Transverse colon (tissue), 4 donors: ENCODE data around the gene REST. TPM values are rescaled to one million over a fixed set of nuclear protein-coding genes. Genes with fewer than 3 reads are reported as not detected.
A peak's percentile ranks its signal among the peaks of the same experiment; 100 is the strongest.

Experiments used
- DNase-seq: peaks from one replicate; pipeline ENCODE4 v3.0.0-alpha.2; 2019
- H3K27ac ChIP-seq, 4 donors: fragments of 200-600 bp; sonication (generic); 2 replicates each; pipeline ENCODE4 v1.5.1; 2016 to 2018; ENCODE audit warnings: inconsistent platforms in 4 of 4
- H3K27me3 ChIP-seq: fragments of 200-600 bp; sonication (generic); 2 replicates; pipeline ENCODE4 v1.5.1; 2017; ENCODE audit warnings: inconsistent platforms
- H3K36me3 ChIP-seq, 4 donors: fragments of 200-600 bp; sonication (generic); 2 replicates each; pipeline ENCODE4 v1.5.1; 2017 to 2019; ENCODE audit warnings: inconsistent platforms in 4 of 4
- H3K4me1 ChIP-seq, 4 donors: fragments of 200-600 bp; sonication (generic); 2 replicates each; pipeline ENCODE4 v1.5.1; 2017 to 2020; ENCODE audit warnings: inconsistent platforms in 4 of 4
- H3K4me3 ChIP-seq, 4 donors: fragments of 200-600 bp; sonication (generic); 1 replicate in 1 of 4; 2 replicates in 3 of 4; pipeline versions ENCODE4 v1.5.1 to v1.6.1; 2017 to 2019; ENCODE audit warnings: inconsistent platforms in 4 of 4
- H3K9me3 ChIP-seq, 2 donors: fragments of 200-600 bp; sonication (generic); 2 replicates each; pipeline ENCODE4 v1.5.1; 2017 to 2019; ENCODE audit warnings: inconsistent platforms in 2 of 2
- EP300 ChIP-seq: sonication (generic); formaldehyde crosslinking; IDR thresholded peaks from one replicate; pipeline ENCODE4 v1.6.1; 2017; ENCODE audit warnings: antibody characterized with exemption, low read depth
- POLR2A ChIP-seq: fragments of 450-650 bp; IDR thresholded peaks from one replicate; pipeline ENCODE4 v1.6.1; 2016; ENCODE audit warnings: antibody characterized with exemption, mild to moderate bottlenecking, moderate library complexity
- POLR2AphosphoS5 ChIP-seq, 3 donors: sonication (generic); formaldehyde crosslinking; IDR thresholded peaks; one replicate each; pipeline ENCODE4 v1.6.1; 2016; ENCODE audit warnings: antibody characterized with exemption in 3 of 3
- WGBS, 2 donors: methylation state at CpG; one replicate each; pipeline ENCODE4 v1.1.5; 2018; ENCODE audit warnings: low coverage in 1 of 2; 5-methylcytosine and 5-hydroxymethylcytosine counted together
- in situ Hi-C, 4 donors: fragments of 200-750 bp; cut with MboI; loops; one replicate each; pipeline versions ENCODE4 v1.15.0 to v1.15.1; 2017; ENCODE audit warnings: low sequenced_read_pairs in 3 of 4, low pct_ligation_motif_present in 1 of 4, low pct_unique_long_range_greater_than_20kb in 1 of 4
- intact Hi-C: fragments of 100-400 bp; cut with DNase I; formaldehyde crosslinking; loops from one replicate; pipeline ENCODE4 v1.15.1; 2023; ENCODE audit warnings: low total_unique reads
- total RNA-seq, 4 donors: library from RNA; depleted of rRNA; stranded (reverse); fragments of >200 nt; gene quantifications; one replicate each; pipeline ENCODE4 v1.1.0, GENCODE V29; 2016
- TF ChIP-seq, protein P1 (sequence below), 5 experiments: fragments of 200-600 bp in 3 of 5; fragments of 450-650 bp in 2 of 5; sonication (generic) in 3 of 5; IDR thresholded peaks; 1 replicate in 2 of 5; 2 replicates in 3 of 5; pipeline ENCODE4 v1.5.1; 2016 to 2017; ENCODE audit warnings: antibody characterized with exemption in 5 of 5, inconsistent platforms in 3 of 5, mild to moderate bottlenecking in 2 of 5, moderate library complexity in 1 of 5

REST gene
- total RNA-seq, 4 donors from 2014 or later, result 18.7 to 47.8 (median 27.1) TPM

DNA sequence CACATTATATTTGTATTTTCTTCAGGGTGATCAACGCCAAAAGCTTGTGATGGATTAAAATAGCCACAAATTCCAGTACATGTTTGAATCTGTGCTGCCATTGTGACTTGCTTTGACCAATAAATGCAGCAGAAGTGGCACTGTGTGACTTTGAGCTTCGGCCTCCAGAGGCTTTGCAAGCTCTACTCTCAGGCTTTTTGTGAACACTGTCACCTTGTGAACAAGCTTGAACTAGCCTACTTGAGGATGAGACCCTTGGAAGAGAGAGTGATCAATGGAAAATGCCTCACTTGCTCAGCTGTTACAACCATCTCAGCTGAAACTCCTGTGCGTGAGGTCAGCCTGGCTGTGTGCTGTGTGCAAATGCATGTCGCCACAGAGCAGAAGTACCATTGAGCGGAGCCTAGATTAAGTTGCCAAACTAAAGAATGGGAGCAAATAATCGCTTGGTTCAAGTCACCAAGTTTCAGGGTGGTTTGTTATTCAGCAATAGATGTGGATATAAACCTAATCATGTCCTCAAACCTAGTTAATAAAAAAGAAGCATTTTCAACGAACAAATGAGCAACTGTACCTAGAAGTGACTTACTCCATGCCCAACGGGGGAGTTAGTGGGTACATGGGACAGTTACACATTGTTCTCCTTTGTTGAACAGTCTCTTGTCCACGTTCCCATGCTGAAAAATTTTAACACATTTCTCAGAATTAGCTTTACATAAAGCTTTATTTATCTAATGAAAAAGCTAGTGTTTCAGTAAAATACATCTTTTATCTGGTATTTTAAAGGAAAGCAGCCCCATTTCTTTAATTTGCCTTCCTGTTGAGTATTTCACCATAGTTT is 46.2 kb downstream of the REST start:
- DNase-seq, result no peak
- in situ Hi-C loops, result no loop called here
- Histone ChIP-seq H3K4me3 (no peak overlapping the region), H3K36me3 (no peaks in the 10 kb centered on the region), H3K4me1 (peaks cover 6 to 11% (median 7%) of the 10 kb centered on the region in 4 donors), H3K27ac (no peak overlapping the region), H3K27me3 (no peaks in the 10 kb centered on the region), H3K9me3 (no peaks in the 10 kb centered on the region)
- TF ChIP-seq POLR2AphosphoS5 (IDR thresholded peaks at IDR 0.05) (no peak), POLR2A (no peak), EP300 (no peak)
- TF ChIP-seq, protein P1, sequence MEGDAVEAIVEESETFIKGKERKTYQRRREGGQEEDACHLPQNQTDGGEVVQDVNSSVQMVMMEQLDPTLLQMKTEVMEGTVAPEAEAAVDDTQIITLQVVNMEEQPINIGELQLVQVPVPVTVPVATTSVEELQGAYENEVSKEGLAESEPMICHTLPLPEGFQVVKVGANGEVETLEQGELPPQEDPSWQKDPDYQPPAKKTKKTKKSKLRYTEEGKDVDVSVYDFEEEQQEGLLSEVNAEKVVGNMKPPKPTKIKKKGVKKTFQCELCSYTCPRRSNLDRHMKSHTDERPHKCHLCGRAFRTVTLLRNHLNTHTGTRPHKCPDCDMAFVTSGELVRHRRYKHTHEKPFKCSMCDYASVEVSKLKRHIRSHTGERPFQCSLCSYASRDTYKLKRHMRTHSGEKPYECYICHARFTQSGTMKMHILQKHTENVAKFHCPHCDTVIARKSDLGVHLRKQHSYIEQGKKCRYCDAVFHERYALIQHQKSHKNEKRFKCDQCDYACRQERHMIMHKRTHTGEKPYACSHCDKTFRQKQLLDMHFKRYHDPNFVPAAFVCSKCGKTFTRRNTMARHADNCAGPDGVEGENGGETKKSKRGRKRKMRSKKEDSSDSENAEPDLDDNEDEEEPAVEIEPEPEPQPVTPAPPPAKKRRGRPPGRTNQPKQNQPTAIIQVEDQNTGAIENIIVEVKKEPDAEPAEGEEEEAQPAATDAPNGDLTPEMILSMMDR (IDR thresholded peaks at IDR 0.05), result no peak
- intact Hi-C loops, result no loop called here
- 70 to 86% methylated on average over 4 to 9 of the region's 9 CpGs for WGBS, 2 donors

DNA sequence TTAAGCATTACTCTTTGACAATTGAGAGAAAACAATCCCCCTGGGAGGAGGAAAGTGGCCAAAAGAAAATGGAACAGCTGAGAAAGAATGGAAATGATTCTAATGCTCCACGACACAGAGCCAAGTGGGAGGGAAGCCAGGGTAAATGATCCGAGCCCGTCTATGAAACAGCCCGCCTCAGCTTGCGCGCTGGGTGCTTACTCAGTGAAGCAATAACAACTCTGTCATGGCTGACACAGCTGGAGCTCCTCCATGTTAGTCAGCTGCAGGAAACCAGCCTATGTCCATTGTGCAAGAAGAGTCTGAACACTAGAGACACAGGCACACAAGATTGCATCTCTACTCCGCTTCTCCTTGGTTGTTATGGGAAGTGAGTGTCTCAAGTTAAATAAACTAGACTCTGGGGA is 50.4 kb downstream of the REST start:
- H3K4me1 ChIP-seq, result peaks cover 7 to 18% (median 10%) of the 10 kb centered on the region in 4 donors
- H3K4me3 ChIP-seq, result no peak overlapping the region
- H3K27ac ChIP-seq, result peak overlapping the region; percentile 24 to 67 (median 34)
- intact Hi-C loops, result no loop called here
- H3K27me3 ChIP-seq, result no peaks in the 10 kb centered on the region
- peak; percentile 68 for DNase-seq
- no peaks in the 10 kb centered on the region for H3K9me3 ChIP-seq
- peaks cover 0 to 2% (median 0%) of the 10 kb centered on the region in 4 donors for H3K36me3 ChIP-seq
- WGBS, 2 donors, result 15 to 28% methylated on average over 7 of the region's 7 CpGs
- in situ Hi-C loops, result no loop called here
- TF ChIP-seq POLR2AphosphoS5 (IDR thresholded peaks at IDR 0.05), result peak; percentile 33 to 63 (median 55)
- TF ChIP-seq EP300, result no peak
- TF ChIP-seq POLR2A, result no peak
- TF ChIP-seq, protein P1 (IDR thresholded peaks at IDR 0.05), result no peak

DNA sequence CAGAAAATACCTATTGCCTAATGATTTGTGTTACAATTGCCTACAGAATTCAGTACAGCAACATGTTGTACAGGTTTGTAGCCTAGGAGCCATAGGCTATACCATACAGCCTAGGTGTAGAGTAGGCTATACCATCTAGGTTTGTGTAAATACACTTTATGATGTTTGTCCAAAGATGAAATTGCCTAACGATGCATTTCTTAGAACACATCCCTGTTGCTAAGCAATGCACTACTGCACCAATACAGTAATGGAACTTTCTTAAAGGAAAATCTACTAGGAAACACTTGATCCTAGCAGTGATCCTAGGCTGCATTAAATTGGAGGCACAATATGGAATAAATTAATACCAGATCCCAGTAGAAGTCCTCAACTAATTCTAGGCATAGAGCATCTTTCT is 51.4 kb downstream of the REST start:
- Histone ChIP-seq H3K27ac (peak overlapping the region in 3 of 4 donors; percentile 33 to 67 (median 34)), H3K27me3 (no peaks in the 10 kb centered on the region), H3K9me3 (no peaks in the 10 kb centered on the region), H3K36me3 (peaks cover 0 to 11% (median 4%) of the 10 kb centered on the region in 4 donors), H3K4me3 (no peak overlapping the region), H3K4me1 (peaks cover 7 to 18% (median 10%) of the 10 kb centered on the region in 4 donors)
- no peak for DNase-seq
- intact Hi-C loops (no loop called here), in situ Hi-C loops (no loop called here)
- WGBS, 2 donors, result 46% methylated on average over 1 of the region's 1 CpG; no CpG with 5 or more reads in 1 of the 2 donors
- peak in 1 of 3 donors; percentile 20 for TF ChIP-seq POLR2AphosphoS5 (IDR thresholded peaks at IDR 0.05)
- no peak for TF ChIP-seq EP300

DNA sequence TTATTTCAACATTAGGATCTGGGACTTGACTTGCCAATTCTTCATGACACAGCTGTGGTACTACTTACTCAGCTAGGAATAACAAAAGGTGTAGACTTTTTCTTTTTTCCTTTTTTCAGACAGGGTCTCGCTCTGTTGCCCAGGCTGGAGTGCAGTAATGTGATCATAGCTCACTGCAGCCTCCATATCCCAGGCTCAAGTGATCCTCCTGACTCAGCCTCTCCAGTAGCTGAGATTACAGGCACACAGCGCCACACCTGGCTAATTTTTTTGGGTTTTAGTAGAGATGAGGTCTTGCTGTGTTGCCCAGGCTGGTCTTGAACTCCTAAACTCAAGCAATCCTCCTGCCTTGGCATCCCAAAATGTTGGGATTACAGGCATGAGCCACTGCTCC is 53.4 kb downstream of the REST start:
- 91 to 100% methylated on average over 1 to 2 of the region's 2 CpGs for whole genome bisulfite sequencing, 2 donors
- DNase-seq, result no peak
- intact Hi-C loops, result no loop called here
- H3K4me1 ChIP-seq, result peaks cover 7 to 18% (median 10%) of the 10 kb centered on the region in 4 donors
- no peaks in the 10 kb centered on the region for H3K9me3 ChIP-seq
- H3K27me3 ChIP-seq, result no peaks in the 10 kb centered on the region
- H3K4me3 ChIP-seq, result no peak overlapping the region
- no peak overlapping the region for H3K27ac ChIP-seq
- no peak for TF ChIP-seq POLR2AphosphoS5 (IDR thresholded peaks at IDR 0.05)
- TF ChIP-seq, protein P1 (IDR thresholded peaks at IDR 0.05), result no peak
- TF ChIP-seq POLR2A, result no peak
- no peak for TF ChIP-seq EP300
- in situ Hi-C loops, result no loop called here
- H3K36me3 ChIP-seq, result peaks cover 0 to 25% (median 11%) of the 10 kb centered on the region in 4 donors
